Measurements from ENCODE around the gene BTBD9. TPM values are rescaled to one million over a fixed set of nuclear protein-coding genes. Genes with fewer than 3 reads are reported as not detected.

The BTBD9 gene
- total and polyA plus RNA-seq, 2 donors (not counting 3 experiments of a cell fraction or from before 2014, with no cell fraction given): 4.9 to 15.0 TPM

GRCh38 chr6:38337819-38338465 is 301.8 kb downstream of the BTBD9 start:
- peak; percentile 32 for DNase-seq (ENCODE audit: low read depth, low spot score)
- intact Hi-C loops (cut with micrococcal nuclease) (no loop called here), dilution Hi-C loops (cut with MboI; ENCODE audit: extremely low pct_ligation_motif_present, low sequenced_read_pairs) (no loop called here)
- Histone ChIP-seq H4K20me1 (replicated peaks; ENCODE audit: control insufficient read depth, extremely low read depth, insufficient read depth, low read length) (no peaks in the 10 kb centered on the region), H2AFZ (ENCODE audit: low read depth, low read length) (no peak overlapping the region), H3K9ac (replicated peaks; ENCODE audit: extremely low read depth, insufficient read depth, low read length) (no peak overlapping the region), H3K36me3 (ENCODE audit: control insufficient read depth in 2 of 2, extremely low read depth in 1 of 2, insufficient read depth in 2 of 2, low read length in 2 of 2) (peaks cover 0 to 1% of the 10 kb centered on the region in 2 experiments), H3K9me1 (replicated peaks; ENCODE audit: control insufficient read depth, extremely low read depth, insufficient read depth, low read length) (no peaks in the 10 kb centered on the region), H3K27me3 (ENCODE audit: control insufficient read depth in 2 of 2, insufficient read depth in 2 of 2, low read length in 2 of 2) (no peaks in the 10 kb centered on the region), H3K27ac (ENCODE audit: insufficient read depth, low read depth, low read length) (no peak overlapping the region), H3K4me3 (replicated peaks in 1 of 3; ENCODE audit: insufficient read depth in 1 of 3, low read depth in 1 of 3, low read length in 3 of 3) (no peak overlapping the region), H3K79me2 (ENCODE audit: control insufficient read depth, insufficient read depth, low read length) (no peaks in the 10 kb centered on the region), H3K4me1 (ENCODE audit: control insufficient read depth, extremely low read depth, insufficient read depth, low read length) (no peaks in the 10 kb centered on the region), H3K4me2 (ENCODE audit: insufficient read depth, low read length) (no peak overlapping the region), H3K9me3 (replicated peaks; ENCODE audit: control insufficient read depth, insufficient read depth, low read length) (no peaks in the 10 kb centered on the region)
- CTCF ChIA-PET: interaction anchor here (0.6 to 1.9 kb wide), 2 partner anchors 9 to 207 kb away, joined by 3 to 4 read pairs; no protein-coding TSS in a partner anchor
- peak; percentile 71 for FAIRE-seq
- POLR2A ChIA-PET: no interaction called here
- TF ChIP-seq EZH2 (IDR thresholded peaks at IDR 0.05; ENCODE audit: borderline replicate concordance, low read depth, low read length, severe bottlenecking): no peak
- TF ChIP-seq GATA2 (IDR thresholded peaks at IDR 0.05; ENCODE audit: insufficient read depth, insufficient read length, low read depth, low read length): no peak
- no peak for TF ChIP-seq JUN (IDR thresholded peaks at IDR 0.05; ENCODE audit: borderline replicate concordance, insufficient read depth, insufficient read length, low read depth)
- no peak for TF ChIP-seq FOS (IDR thresholded peaks at IDR 0.05; ENCODE audit: borderline replicate concordance, insufficient read depth, low read length)
- TF ChIP-seq POLR2A (IDR thresholded peaks at IDR 0.05; ENCODE audit: low read depth, low read length): no peak
- TF ChIP-seq MYC (IDR thresholded peaks at IDR 0.05; ENCODE audit: low read depth, low read length): no peak
- TF ChIP-seq, protein P1, sequence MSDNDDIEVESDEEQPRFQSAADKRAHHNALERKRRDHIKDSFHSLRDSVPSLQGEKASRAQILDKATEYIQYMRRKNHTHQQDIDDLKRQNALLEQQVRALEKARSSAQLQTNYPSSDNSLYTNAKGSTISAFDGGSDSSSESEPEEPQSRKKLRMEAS (IDR thresholded peaks at IDR 0.05; ENCODE audit: insufficient read depth, insufficient read length): no peak
- no peak for TF ChIP-seq POLR2AphosphoS5 (IDR thresholded peaks at IDR 0.05; ENCODE audit: insufficient read depth, low read depth, low read length)
- TF ChIP-seq, protein P2, sequence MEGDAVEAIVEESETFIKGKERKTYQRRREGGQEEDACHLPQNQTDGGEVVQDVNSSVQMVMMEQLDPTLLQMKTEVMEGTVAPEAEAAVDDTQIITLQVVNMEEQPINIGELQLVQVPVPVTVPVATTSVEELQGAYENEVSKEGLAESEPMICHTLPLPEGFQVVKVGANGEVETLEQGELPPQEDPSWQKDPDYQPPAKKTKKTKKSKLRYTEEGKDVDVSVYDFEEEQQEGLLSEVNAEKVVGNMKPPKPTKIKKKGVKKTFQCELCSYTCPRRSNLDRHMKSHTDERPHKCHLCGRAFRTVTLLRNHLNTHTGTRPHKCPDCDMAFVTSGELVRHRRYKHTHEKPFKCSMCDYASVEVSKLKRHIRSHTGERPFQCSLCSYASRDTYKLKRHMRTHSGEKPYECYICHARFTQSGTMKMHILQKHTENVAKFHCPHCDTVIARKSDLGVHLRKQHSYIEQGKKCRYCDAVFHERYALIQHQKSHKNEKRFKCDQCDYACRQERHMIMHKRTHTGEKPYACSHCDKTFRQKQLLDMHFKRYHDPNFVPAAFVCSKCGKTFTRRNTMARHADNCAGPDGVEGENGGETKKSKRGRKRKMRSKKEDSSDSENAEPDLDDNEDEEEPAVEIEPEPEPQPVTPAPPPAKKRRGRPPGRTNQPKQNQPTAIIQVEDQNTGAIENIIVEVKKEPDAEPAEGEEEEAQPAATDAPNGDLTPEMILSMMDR (IDR thresholded peaks at IDR 0.05; ENCODE audit: extremely low read depth in 1 of 2, insufficient read depth in 1 of 2, low read depth in 1 of 2, low read length in 2 of 2): no peak
- no TSS peak for BruUV-seq (replicated peaks)

All from endothelial cell of umbilical vein (primary cell).